HepG2 (cell line): Measurements from ENCODE around the gene RASIP1.

Experiments
- CREM ChIP-seq, 2 experiments: sonication (generic) in 1 of 2; formaldehyde crosslinking in 1 of 2; IDR thresholded peaks; 2 replicates each; pipeline versions ENCODE4 v1.4.0 to v1.6.1; 2016 to 2020; ENCODE audit warnings: antibody characterized with exemption in 1 of 2, mild to moderate bottlenecking in 1 of 2, missing genetic modification reagents in 1 of 2
- CTCF ChIP-seq: sonication (generic); formaldehyde crosslinking; IDR thresholded peaks from 2 replicates; pipeline ENCODE4 v1.5.0; 2020; ENCODE audit warnings: mild to moderate bottlenecking, missing genetic modification reagents, moderate library complexity
- EED ChIP-seq: sonication (generic); formaldehyde crosslinking; IDR thresholded peaks from 2 replicates; pipeline ENCODE4 v1.5.0; 2020; ENCODE audit warnings: mild to moderate bottlenecking, missing genetic modification reagents
- HINFP ChIP-seq: sonication (generic); formaldehyde crosslinking; IDR thresholded peaks from 2 replicates; pipeline ENCODE4 v1.4.0; 2020; ENCODE audit warnings: low read depth, mild to moderate bottlenecking, missing genetic modification reagents
- MYC ChIP-seq: sonication (generic); formaldehyde crosslinking; IDR thresholded peaks from 2 replicates; pipeline ENCODE4 v1.9.0; 2021; ENCODE audit warnings: missing genetic modification reagents, borderline replicate concordance
- PATZ1 ChIP-seq: sonication (generic); formaldehyde crosslinking; IDR thresholded peaks from 2 replicates; pipeline ENCODE4 v1.4.0; 2020; ENCODE audit warnings: missing genetic modification reagents
- SRSF9 ChIP-seq: fragments of 200-400 bp; formaldehyde crosslinking; IDR thresholded peaks from 2 replicates; pipeline ENCODE4 v1.6.1; 2018; ENCODE audit warnings: borderline replicate concordance, mild to moderate bottlenecking, low read depth, low read length; ENCODE audit not compliant: insufficient read depth, poor library complexity, severe bottlenecking
- TAF1 ChIP-seq: sonication (generic); formaldehyde crosslinking; IDR thresholded peaks from 2 replicates; pipeline ENCODE4 v1.4.0; 2020; ENCODE audit warnings: missing genetic modification reagents
- TBL1XR1 ChIP-seq: fragments of 150-350 bp; IDR thresholded peaks from 2 replicates; pipeline ENCODE4 v1.6.1; 2014; ENCODE audit warnings: borderline replicate concordance, low read length; ENCODE audit not compliant: partially characterized antibody
- ZBTB1 ChIP-seq: sonication (generic); formaldehyde crosslinking; IDR thresholded peaks from 2 replicates; pipeline ENCODE4 v1.4.0; 2020; ENCODE audit warnings: missing genetic modification reagents, borderline replicate concordance
- ZFP91 ChIP-seq: sonication (generic); formaldehyde crosslinking; IDR thresholded peaks from 2 replicates; pipeline ENCODE4 v1.9.0; 2022; ENCODE audit warnings: missing genetic modification reagents, mild to moderate bottlenecking, borderline replicate concordance
- ZNF660 ChIP-seq: sonication (generic); formaldehyde crosslinking; IDR thresholded peaks from 2 replicates; pipeline ENCODE4 v1.5.1; 2020; ENCODE audit warnings: mild to moderate bottlenecking, low read depth, missing genetic modification reagents, borderline replicate concordance
- ZNF777 ChIP-seq: sonication (generic); formaldehyde crosslinking; IDR thresholded peaks from 2 replicates; pipeline ENCODE4 v1.4.0; 2020; ENCODE audit warnings: missing genetic modification reagents

GRCh38 chr19:48746110-48746509 is 5.7 kb upstream of the RASIP1 start:
- TF ChIP-seq PATZ1 (CRISPR knock-in tag) (no peak), HINFP (no peak), SRSF9 (no peak), ZNF660 (CRISPR knock-in tag) (no peak), ZNF777 (CRISPR knock-in tag) (no peak), MYC (CRISPR knock-in tag) (no peak), ZFP91 (CRISPR knock-in tag) (no peak), TAF1 (CRISPR knock-in tag) (no peak), EED (CRISPR knock-in tag) (no peak), CREM (IDR thresholded peaks at IDR 0.05) (no peak), CREM (CRISPR knock-in tag; IDR thresholded peaks at IDR 0.05) (no peak), ZBTB1 (CRISPR knock-in tag) (no peak), TBL1XR1 (no peak), CTCF (CRISPR knock-in tag) (no peak)
